Cardiac fibroblast (primary cell): Measurements from ENCODE around the gene SYT13.
A peak's percentile ranks its signal among the peaks of the same experiment; 100 is the strongest.

Source experiments
- DNase-seq, 2 donors: peaks; one replicate each; pipeline versions ENCODE4 v3.0.0 to v3.0.0-alpha.2; 2010; ENCODE audit warnings: low read depth in 2 of 2
- H3K4me3 ChIP-seq, 2 donors: replicated peaks in 1 of 2; 1 replicate in 1 of 2; 2 replicates in 1 of 2; pipeline ENCODE4 v1.5.1; 2011; ENCODE audit warnings: low read depth in 2 of 2, low read length in 2 of 2, mild to moderate bottlenecking in 2 of 2, moderate library complexity in 1 of 2
- CTCF ChIP-seq: IDR thresholded peaks from one replicate; pipeline ENCODE4 v1.5.1; 2011; ENCODE audit warnings: low read depth, mild to moderate bottlenecking, low read length, inconsistent platforms

Gene SYT13

GRCh38 chr11:45289369-45289768 lies 3.2 kb upstream of the SYT13 start:
- no peak overlapping the region for H3K4me3 ChIP-seq
- DNase-seq = peak; percentile 38 to 83
- no peak for TF ChIP-seq CTCF

GRCh38 chr11:45288339-45288738 lies 2.2 kb upstream of the SYT13 start:
- no peak overlapping the region for H3K4me3 ChIP-seq
- no peak for DNase-seq
- TF ChIP-seq CTCF = no peak

- DNase-seq = no peak
- no peak for TF ChIP-seq CTCF
- no peak overlapping the region for H3K4me3 ChIP-seq
Observed at GRCh38 chr11:45287316-45287903, 1.3 kb upstream of the SYT13 start.

- peak overlapping the region in 1 of 2 donors; percentile 14 for H3K4me3 ChIP-seq
- TF ChIP-seq CTCF = no peak
- DNase-seq = no peak
Observed at GRCh38 chr11:45285250-45285828, 802 bp downstream of the SYT13 start.

- DNase-seq = no peak
- no peak overlapping the region for H3K4me3 ChIP-seq
- TF ChIP-seq CTCF = no peak
Observed at GRCh38 chr11:45282081-45282480, 4.1 kb downstream of the SYT13 start.

- no peak overlapping the region for H3K4me3 ChIP-seq
- TF ChIP-seq CTCF = no peak
- DNase-seq = peak in 1 of 2 donors; percentile 70
Observed at GRCh38 chr11:45280449-45280848, 5.7 kb downstream of the SYT13 start.

GRCh38 chr11:45279645-45280044 lies 6.5 kb downstream of the SYT13 start:
- no peak for DNase-seq
- TF ChIP-seq CTCF = no peak

More at GRCh38 chr11:45279645-45280044, 6.5 kb downstream of the SYT13 start:
- H3K4me3 ChIP-seq = no peak overlapping the region
